ENCODE measurements around the gene LAMA3.

Gene LAMA3

DNA sequence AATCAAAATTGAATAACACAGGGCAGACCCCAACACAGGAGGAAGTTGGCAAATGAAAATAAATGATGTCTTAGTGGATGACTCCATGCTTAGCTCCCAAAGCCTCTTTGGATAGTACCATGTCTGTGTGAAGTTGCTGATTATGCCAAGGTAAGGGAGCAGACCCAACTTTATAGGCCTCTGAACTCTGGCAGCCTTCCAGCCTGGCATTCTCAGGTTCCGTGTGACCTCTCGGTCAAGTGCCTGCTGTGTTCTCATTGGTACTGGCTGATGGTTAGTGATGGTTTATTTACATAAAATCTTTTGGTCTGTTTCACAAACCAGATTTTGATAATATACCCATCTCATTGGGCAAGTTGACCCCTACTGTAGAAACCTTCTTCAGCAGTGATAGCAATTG, 213.1 kb downstream of the LAMA3 start:
- TF ChIP-seq, protein P1, sequence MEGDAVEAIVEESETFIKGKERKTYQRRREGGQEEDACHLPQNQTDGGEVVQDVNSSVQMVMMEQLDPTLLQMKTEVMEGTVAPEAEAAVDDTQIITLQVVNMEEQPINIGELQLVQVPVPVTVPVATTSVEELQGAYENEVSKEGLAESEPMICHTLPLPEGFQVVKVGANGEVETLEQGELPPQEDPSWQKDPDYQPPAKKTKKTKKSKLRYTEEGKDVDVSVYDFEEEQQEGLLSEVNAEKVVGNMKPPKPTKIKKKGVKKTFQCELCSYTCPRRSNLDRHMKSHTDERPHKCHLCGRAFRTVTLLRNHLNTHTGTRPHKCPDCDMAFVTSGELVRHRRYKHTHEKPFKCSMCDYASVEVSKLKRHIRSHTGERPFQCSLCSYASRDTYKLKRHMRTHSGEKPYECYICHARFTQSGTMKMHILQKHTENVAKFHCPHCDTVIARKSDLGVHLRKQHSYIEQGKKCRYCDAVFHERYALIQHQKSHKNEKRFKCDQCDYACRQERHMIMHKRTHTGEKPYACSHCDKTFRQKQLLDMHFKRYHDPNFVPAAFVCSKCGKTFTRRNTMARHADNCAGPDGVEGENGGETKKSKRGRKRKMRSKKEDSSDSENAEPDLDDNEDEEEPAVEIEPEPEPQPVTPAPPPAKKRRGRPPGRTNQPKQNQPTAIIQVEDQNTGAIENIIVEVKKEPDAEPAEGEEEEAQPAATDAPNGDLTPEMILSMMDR (IDR thresholded peaks at IDR 0.05; ENCODE audit: control insufficient read depth, insufficient read depth, low read depth, low read length, missing control alignments) = no peak
- DNase-seq (ENCODE audit: low read depth) = no peak

DNA sequence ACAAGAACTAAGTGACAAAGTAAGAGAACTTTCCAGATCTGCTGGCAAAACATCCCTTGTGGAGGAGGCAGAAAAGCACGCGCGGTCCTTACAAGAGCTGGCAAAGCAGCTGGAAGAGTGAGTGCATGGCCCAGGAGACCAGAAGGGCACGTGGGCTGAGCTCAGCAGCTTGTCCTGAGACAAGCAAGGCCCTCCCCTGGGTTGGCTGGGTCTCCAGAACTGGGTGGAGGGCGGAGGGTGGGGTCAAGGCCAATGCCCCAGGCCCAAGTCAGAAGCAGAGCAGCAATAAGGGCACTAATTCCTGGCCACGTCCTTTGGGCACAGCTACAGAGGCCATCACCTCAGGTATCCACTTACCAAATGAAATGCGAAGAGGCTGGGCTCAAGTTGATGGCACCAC, 214.7 kb downstream of the LAMA3 start:
- no peak for DNase-seq (ENCODE audit: low read depth)
- H3K4me3 ChIP-seq (ENCODE audit: control insufficient read depth, low read depth, low read length) = no peak overlapping the region
- TF ChIP-seq, protein P1 (IDR thresholded peaks at IDR 0.05; ENCODE audit: control insufficient read depth, insufficient read depth, low read depth, low read length, missing control alignments) = no peak

More for the DNA sequence above, 213.1 kb downstream of the LAMA3 start:
- H3K4me3 ChIP-seq (ENCODE audit: control insufficient read depth, low read depth, low read length) = no peak overlapping the region

DNA sequence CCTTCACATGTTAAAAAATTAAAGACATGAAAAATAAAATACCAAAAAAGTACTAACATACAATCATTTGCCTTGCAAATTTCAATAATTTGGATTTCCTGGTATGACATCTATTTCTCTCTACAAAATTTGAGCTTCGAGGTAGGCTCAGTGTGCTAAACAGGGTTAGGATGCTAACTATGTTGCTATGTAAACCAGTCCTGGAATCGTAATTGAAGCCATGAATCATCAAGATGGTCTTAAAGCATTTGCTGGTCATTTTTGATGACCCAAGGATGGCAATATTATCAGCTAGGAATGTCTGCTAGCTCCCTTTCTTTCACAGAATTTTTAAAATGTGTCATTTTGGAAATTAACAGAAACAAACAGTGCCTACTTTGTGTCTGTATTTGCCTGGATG, 217.4 kb downstream of the LAMA3 start:
- DNase-seq (ENCODE audit: low read depth) = no peak
- H3K4me3 ChIP-seq (ENCODE audit: control insufficient read depth, low read depth, low read length) = no peak overlapping the region
- TF ChIP-seq, protein P1 (IDR thresholded peaks at IDR 0.05; ENCODE audit: control insufficient read depth, insufficient read depth, low read depth, low read length, missing control alignments) = no peak

DNA sequence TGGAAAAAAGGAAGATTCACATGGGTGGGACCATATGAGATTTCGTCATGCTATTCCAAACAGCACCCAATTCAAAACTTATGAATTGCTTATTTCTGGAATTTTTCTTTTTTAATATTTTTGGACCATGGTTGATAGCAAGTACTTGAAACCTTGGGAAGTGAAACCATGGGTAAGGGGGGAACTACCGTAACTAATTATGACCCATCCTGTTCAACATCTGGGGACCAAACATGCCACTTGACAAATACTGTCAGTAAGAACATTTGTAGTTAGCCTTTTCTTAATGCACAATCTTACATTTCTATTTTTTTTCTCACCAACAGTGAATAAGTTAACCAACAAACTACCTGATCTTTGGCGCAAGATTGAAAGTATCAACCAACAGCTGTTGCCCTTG, 219.6 kb downstream of the LAMA3 start:
- no peak overlapping the region for H3K4me3 ChIP-seq (ENCODE audit: control insufficient read depth, low read depth, low read length)
- TF ChIP-seq, protein P1 (IDR thresholded peaks at IDR 0.05; ENCODE audit: control insufficient read depth, insufficient read depth, low read depth, low read length, missing control alignments) = no peak
- DNase-seq (ENCODE audit: low read depth) = no peak

- TF ChIP-seq, protein P1 (IDR thresholded peaks at IDR 0.05; ENCODE audit: control insufficient read depth, insufficient read depth, low read depth, low read length, missing control alignments) = no peak
- no peak overlapping the region for H3K4me3 ChIP-seq (ENCODE audit: control insufficient read depth, low read depth, low read length)
- DNase-seq (ENCODE audit: low read depth) = no peak
These were observed 220.8 kb downstream of the LAMA3 start for GRCh38 chr18:23910032-23910431.

- no peak overlapping the region for H3K4me3 ChIP-seq (ENCODE audit: control insufficient read depth, low read depth, low read length)
- TF ChIP-seq, protein P1 (IDR thresholded peaks at IDR 0.05; ENCODE audit: control insufficient read depth, insufficient read depth, low read depth, low read length, missing control alignments) = no peak
- no peak for DNase-seq (ENCODE audit: low read depth)
These were observed 223.1 kb downstream of the LAMA3 start for GRCh38 chr18:23912356-23912755.

DNA sequence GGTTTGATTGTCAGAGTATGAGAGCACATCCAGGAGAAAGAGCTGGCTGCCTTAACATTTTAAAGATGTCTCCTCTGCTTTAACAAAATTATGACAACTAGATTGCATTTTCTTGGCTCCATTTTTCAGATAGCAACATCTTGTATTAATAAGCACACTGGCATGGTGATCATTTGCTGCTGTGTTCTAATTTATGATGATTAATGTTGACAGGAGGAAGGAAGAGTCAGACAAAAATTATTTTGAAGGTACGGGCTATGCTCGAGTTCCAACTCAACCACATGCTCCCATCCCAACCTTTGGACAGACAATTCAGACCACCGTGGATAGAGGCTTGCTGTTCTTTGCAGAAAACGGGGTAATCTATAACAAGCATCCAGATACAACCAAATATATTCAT, 227.1 kb downstream of the LAMA3 start:
- TF ChIP-seq, protein P1 (IDR thresholded peaks at IDR 0.05; ENCODE audit: control insufficient read depth, insufficient read depth, low read depth, low read length, missing control alignments) = no peak

More for the DNA sequence above, 227.1 kb downstream of the LAMA3 start:
- H3K4me3 ChIP-seq (ENCODE audit: control insufficient read depth, low read depth, low read length) = no peak overlapping the region
- DNase-seq (ENCODE audit: low read depth) = no peak

Data from AG09309 (cell line).